SH-SY5Y (cell line): ENCODE data around the gene TCF12.

Experiments
- GATA2 ChIP-seq: IDR thresholded peaks from 2 replicates; pipeline ENCODE4 v1.6.1; 2011; ENCODE audit warnings: mild to moderate bottlenecking, low read depth, low read length
- GATA3 ChIP-seq: IDR thresholded peaks from 2 replicates; pipeline ENCODE4 v1.6.1; 2011; ENCODE audit warnings: low read depth, mild to moderate bottlenecking, low read length, moderate library complexity

- TF ChIP-seq GATA2, result no peak
- TF ChIP-seq GATA3, result no peak
Observed at GRCh38 chr15:57031605-57032004, 113.2 kb downstream of the TCF12 start.
